Esophagus squamous epithelium (tissue), 5 donors: ENCODE measurements around the gene ACAP3. TPM values are rescaled to one million over a fixed set of nuclear protein-coding genes. Genes with fewer than 3 reads are reported as not detected.

Experiments
- DNase-seq: peaks from one replicate; lab custom pipeline; 2025; lab: John Stamatoyannopoulos, UW
- H3K27ac ChIP-seq, 4 donors: fragments of 200-600 bp; sonication (generic); one replicate each; pipeline ENCODE4 v1.5.1; 2016 to 2019; ENCODE audit warnings: mild to moderate bottlenecking in 1 of 4
- H3K27me3 ChIP-seq, 4 donors: fragments of 200-600 bp; sonication (generic); 1 replicate in 3 of 4; 2 replicates in 1 of 4; pipeline versions ENCODE4 v1.5.1 to v1.6.0; 2017 to 2021; ENCODE audit warnings: antibody characterized with exemption in 1 of 4
- H3K36me3 ChIP-seq, 3 donors: fragments of 200-600 bp; sonication (generic); one replicate each; pipeline ENCODE4 v1.5.1; 2016 to 2019
- H3K4me1 ChIP-seq, 3 donors: fragments of 200-600 bp; sonication (generic); one replicate each; pipeline ENCODE4 v1.5.1; 2017 to 2019
- H3K4me3 ChIP-seq, 4 donors: fragments of 200-600 bp; sonication (generic); 1 replicate in 3 of 4; 2 replicates in 1 of 4; pipeline ENCODE4 v1.5.1; 2016 to 2019; ENCODE audit warnings: mild to moderate bottlenecking in 2 of 4, moderate library complexity in 1 of 4
- H3K9me3 ChIP-seq, 3 donors: fragments of 200-600 bp; sonication (generic); one replicate each; pipeline ENCODE4 v1.5.1; 2016 to 2019
- CTCF ChIP-seq, 6 experiments: fragments of 450-650 bp in 4 of 6; fragments of 200-600 bp in 2 of 6; sonication (generic) in 2 of 6; IDR thresholded peaks; one replicate each; pipeline ENCODE4 v1.5.1; 2016 to 2019; ENCODE audit warnings: antibody characterized with exemption in 6 of 6, mild to moderate bottlenecking in 4 of 6, moderate library complexity in 4 of 6
- POLR2A ChIP-seq, 4 donors: fragments of 450-650 bp; IDR thresholded peaks; one replicate each; pipeline ENCODE4 v1.6.1; 2017; ENCODE audit warnings: antibody characterized with exemption in 4 of 4, mild to moderate bottlenecking in 4 of 4, moderate library complexity in 3 of 4
- WGBS, 2 donors: methylation state at CpG; one replicate each; pipeline ENCODE4 v1.1.5; 2018; 5-methylcytosine and 5-hydroxymethylcytosine counted together
- intact Hi-C: fragments of 100-400 bp; cut with DNase I; formaldehyde crosslinking; loops from one replicate; pipeline ENCODE4 v1.15.0; 2022
- total RNA-seq, 4 donors: library from RNA; depleted of rRNA; stranded (reverse); fragments of >200 nt; gene quantifications; one replicate each; pipeline ENCODE4 v1.1.0, GENCODE V29; 2016
- donor health status: DM: yes; HTN: yes; CAD: no.

Gene ACAP3
- total RNA-seq, 4 donors from 2014 or later: 36.4 to 66.7 (median 56.9) TPM

GRCh38 chr1:1247341-1247913, 60.3 kb downstream of the ACAP3 start:
- Histone ChIP-seq H3K4me3 (no peak overlapping the region), H3K4me1 (peaks cover 8 to 31% (median 12%) of the 10 kb centered on the region in 3 donors), H3K9me3 (no peaks in the 10 kb centered on the region), H3K36me3 (peaks cover 0 to 13% (median 0%) of the 10 kb centered on the region in 3 donors), H3K27me3 (peaks cover 0 to 44% (median 11%) of the 10 kb centered on the region in 4 donors), H3K27ac (no peak overlapping the region)
- 57% methylated on average over 9 of the region's 25 CpGs; no CpG with 5 or more reads in 1 of the 2 donors for WGBS, 2 donors
- DNase-seq: no peak
- intact Hi-C loops: loop anchor here (10.0 kb wide), 1 partner anchor 123 kb away; no protein-coding TSS in a partner anchor
- TF ChIP-seq POLR2A (IDR thresholded peaks at IDR 0.05) (no peak), CTCF (IDR thresholded peaks at IDR 0.05) (no peak)

GRCh38 chr1:1246577-1247340, 61.0 kb downstream of the ACAP3 start, which contains the start of gene C1QTNF12:
TSS of gene C1QTNF12 (minus strand) at chr1:1246722. CDS start at chr1:1246690, 32 bp downstream.
- no peak within 1 kb of the TSS for H3K27ac ChIP-seq
- intact Hi-C loops: loop anchor here (10.0 kb wide), 1 partner anchor 122 kb away; no protein-coding TSS in a partner anchor
- H3K4me3 ChIP-seq: peak within 1 kb of the TSS in 2 of 4 donors; percentile 28 to 31
- no peaks in the 10 kb centered on the region for H3K9me3 ChIP-seq
- H3K4me1 ChIP-seq: peaks cover 8 to 31% (median 12%) of the 10 kb centered on the region in 3 donors
- H3K27me3 ChIP-seq: peaks cover 0 to 44% (median 11%) of the 10 kb centered on the region in 4 donors
- no peak for DNase-seq
- 0% methylated on average over 3 of the region's 74 CpGs; no CpG with 5 or more reads in 1 of the 2 donors for WGBS, 2 donors
- TF ChIP-seq POLR2A (IDR thresholded peaks at IDR 0.05) (no peak), CTCF (IDR thresholded peaks at IDR 0.05) (no peak)
- peaks cover 0 to 6% (median 0%) of the 10 kb centered on the region in 3 donors for H3K36me3 ChIP-seq

GRCh38 chr1:1245817-1246576, 61.7 kb downstream of the ACAP3 start:
- H3K36me3 ChIP-seq: no peaks in the 10 kb centered on the region
- 1% methylated on average over 12 of the region's 45 CpGs; no CpG with 5 or more reads in 1 of the 2 donors for WGBS, 2 donors
- no peak for TF ChIP-seq POLR2A (IDR thresholded peaks at IDR 0.05)
- TF ChIP-seq CTCF (IDR thresholded peaks at IDR 0.05): no peak
- H3K27ac ChIP-seq: no peak overlapping the region
- no peak for DNase-seq
- peaks cover 9 to 29% (median 12%) of the 10 kb centered on the region in 3 donors for H3K4me1 ChIP-seq
- intact Hi-C loops: loop anchor here (10.0 kb wide), 1 partner anchor 121 kb away; no protein-coding TSS in a partner anchor
- H3K9me3 ChIP-seq: no peaks in the 10 kb centered on the region
- H3K4me3 ChIP-seq: peak overlapping the region in 2 of 4 donors; percentile 28 to 31
- H3K27me3 ChIP-seq: peaks cover 0 to 48% (median 11%) of the 10 kb centered on the region in 4 donors

GRCh38 chr1:1245178-1245816, 62.4 kb downstream of the ACAP3 start:
- DNase-seq: no peak
- WGBS, 2 donors: no CpG with 5 or more reads among the region's 23 CpGs
- intact Hi-C loops: loop anchor here (10.0 kb wide), 1 partner anchor 120 kb away; no protein-coding TSS in a partner anchor

More at GRCh38 chr1:1245178-1245816, 62.4 kb downstream of the ACAP3 start:
- Histone ChIP-seq H3K4me3 (no peak overlapping the region), H3K4me1 (peaks cover 5 to 29% (median 6%) of the 10 kb centered on the region in 3 donors), H3K9me3 (no peaks in the 10 kb centered on the region), H3K36me3 (no peaks in the 10 kb centered on the region), H3K27ac (no peak overlapping the region), H3K27me3 (peaks cover 0 to 55% (median 11%) of the 10 kb centered on the region in 4 donors)
- no peak for TF ChIP-seq POLR2A (IDR thresholded peaks at IDR 0.05)
- TF ChIP-seq CTCF (IDR thresholded peaks at IDR 0.05): no peak
